ENCODE data around the gene EIF4E2.

EIF4E2 gene

DNA sequence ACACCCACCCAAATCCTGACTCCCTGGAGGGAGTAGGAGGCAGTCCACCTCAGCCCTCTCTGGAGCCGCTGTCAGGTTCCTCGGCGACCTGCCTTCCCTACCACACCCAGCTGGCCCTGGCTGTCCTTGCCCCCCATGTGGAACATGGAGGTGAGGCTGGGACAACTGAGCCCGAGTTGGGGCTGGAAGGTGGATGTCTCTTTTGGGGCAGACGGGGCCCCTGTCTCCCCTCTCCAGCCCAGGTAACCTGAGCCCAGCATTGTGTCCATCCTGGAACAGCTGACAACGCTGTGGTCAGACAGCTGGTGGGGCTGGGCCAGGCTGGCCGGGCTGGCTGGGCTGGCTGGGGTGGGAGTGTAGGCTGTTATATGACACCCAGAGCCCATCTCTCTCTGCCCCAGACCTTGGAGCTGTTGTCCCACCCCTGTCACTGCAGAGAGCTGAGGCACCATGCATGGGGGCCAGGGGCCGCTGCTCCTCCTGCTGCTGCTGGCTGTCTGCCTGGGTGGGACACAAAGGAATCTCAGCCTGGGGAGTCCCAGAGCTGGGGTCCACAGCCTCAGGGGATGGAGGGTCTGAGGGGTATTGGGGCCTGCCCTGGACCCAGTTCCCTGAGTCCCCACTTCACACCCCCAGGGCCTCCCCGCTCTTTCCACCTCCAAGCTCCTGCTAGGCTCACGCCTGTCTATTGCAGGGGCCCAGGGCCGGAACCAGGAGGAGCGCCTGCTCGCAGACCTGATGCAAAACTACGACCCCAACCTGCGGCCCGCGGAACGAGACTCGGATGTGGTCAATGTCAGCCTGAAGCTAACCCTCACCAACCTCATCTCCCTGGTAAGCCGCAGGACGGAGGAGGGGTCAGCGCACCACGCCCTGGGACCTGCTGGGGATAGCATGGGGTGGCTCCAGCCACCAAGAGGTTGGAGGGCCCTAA lies 10.9 kb upstream of the EIF4E2 start, which contains the start of gene CHRNG:
Gene CHRNG, plus strand, starts transcription at position 395 of the 934 bp plus-strand sequence. Its CDS starts 56 bp downstream, at position 451.
- DNase-seq: peak; percentile 26

DNA sequence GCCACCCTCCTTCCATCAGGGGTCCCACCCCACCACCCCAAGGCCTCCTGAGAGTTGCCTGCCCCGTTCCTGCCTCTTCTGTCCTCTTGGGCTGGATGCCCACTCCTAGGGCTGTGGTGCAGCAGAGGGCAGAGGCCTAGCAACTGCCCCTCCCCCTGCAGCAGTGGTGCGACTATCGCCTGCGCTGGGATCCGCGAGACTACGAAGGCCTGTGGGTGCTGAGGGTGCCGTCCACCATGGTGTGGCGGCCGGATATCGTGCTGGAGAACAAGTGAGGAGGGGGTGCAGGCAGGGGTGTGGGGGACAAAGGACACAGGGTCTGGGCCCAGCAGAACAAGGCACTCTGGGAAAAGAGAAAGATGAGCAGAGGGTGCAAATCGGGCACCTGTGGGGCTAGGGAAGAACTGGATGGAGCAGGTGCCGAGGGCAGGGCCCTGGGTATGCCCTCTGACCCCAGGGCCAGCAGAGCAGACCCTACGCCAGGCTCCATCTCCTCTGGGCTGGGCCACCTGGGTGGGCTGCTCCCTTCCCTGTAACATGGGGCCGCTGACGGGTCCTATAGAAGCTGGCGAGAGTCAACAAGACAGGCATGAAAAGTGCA lies 9.9 kb upstream of the EIF4E2 start:
- no peak for DNase-seq

- no peak for DNase-seq
These were observed 9.1 kb upstream of the EIF4E2 start for GRCh38 chr2:232541195-232541960.

DNA sequence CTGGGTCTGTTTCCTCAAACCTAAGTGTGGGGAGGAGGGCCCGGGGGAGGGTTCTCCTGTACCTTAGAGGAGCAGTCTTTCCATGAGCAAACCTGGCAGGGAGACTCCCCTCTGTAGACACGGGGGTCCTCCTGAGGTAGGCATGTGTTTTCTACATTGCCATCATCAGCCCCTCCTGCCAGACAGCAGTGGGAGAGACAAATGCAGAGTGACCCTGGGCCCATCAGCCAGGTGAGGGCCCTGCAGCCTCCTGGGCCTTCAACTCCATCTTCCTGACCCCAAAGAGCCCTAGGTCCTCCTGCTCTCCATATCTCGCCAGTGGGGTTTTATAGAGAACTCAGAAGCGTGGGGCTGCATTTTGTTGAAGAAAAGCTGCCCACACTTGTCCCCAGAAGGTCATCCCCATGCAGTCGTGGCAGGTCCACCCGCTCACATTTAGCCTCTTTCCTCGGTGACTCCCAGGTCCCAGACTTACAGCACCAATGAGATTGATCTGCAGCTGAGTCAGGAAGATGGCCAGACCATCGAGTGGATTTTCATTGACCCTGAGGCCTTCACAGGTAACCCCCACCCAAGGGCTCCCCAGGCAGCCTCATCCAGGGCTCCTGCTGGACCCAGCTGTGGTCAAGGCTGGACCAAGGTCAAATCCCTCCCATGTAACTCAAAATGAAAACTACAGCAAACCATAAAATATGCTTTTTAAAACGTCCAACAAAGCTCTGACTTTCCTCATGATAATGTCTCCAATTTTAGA lies 8.4 kb upstream of the EIF4E2 start:
- DNase-seq: no peak

DNA sequence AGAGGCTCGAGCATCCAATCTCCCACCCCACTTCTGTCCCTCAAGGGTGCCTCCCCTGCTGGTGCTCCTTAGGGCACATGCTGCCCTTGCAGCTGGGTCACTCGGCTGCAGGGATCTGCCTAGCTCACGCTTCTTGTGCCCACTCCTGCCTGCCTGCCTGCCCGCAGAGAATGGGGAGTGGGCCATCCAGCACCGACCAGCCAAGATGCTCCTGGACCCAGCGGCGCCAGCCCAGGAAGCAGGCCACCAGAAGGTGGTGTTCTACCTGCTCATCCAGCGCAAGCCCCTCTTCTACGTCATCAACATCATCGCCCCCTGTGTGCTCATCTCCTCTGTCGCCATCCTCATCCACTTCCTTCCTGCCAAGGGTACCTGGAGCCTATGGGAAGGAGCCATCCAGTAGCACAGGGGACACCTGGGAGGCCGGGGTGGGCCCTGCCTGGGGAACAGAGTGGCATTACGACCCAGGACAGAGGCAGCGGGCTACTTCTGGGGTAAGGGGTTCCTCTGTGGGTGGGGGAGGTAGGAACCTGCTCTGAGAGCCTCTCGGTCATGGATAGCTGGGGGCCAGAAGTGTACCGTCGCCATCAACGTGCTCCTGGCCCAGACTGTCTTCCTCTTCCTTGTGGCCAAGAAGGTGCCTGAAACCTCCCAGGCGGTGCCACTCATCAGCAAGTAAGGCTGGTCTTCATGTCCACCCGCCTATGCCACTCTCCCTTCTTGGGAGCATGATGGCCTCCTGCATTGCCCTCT lies 7.6 kb upstream of the EIF4E2 start:
- no peak for DNase-seq

DNA sequence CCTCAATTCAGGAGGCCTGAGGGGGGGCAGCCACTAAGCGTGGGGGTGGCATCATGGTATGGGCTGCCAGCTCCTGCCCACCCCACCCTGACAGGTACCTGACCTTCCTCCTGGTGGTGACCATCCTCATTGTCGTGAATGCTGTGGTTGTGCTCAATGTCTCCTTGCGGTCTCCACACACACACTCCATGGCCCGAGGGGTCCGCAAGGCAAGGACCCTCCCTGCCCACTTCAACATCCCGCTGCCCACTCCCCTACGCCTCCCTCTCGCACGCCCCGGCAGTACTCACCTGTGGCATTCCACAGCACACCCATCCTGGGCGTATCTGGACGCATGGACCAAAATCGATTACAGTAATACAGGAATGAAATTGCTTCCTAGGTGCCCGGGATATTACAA lies 7.0 kb upstream of the EIF4E2 start:
- no peak for DNase-seq

DNA sequence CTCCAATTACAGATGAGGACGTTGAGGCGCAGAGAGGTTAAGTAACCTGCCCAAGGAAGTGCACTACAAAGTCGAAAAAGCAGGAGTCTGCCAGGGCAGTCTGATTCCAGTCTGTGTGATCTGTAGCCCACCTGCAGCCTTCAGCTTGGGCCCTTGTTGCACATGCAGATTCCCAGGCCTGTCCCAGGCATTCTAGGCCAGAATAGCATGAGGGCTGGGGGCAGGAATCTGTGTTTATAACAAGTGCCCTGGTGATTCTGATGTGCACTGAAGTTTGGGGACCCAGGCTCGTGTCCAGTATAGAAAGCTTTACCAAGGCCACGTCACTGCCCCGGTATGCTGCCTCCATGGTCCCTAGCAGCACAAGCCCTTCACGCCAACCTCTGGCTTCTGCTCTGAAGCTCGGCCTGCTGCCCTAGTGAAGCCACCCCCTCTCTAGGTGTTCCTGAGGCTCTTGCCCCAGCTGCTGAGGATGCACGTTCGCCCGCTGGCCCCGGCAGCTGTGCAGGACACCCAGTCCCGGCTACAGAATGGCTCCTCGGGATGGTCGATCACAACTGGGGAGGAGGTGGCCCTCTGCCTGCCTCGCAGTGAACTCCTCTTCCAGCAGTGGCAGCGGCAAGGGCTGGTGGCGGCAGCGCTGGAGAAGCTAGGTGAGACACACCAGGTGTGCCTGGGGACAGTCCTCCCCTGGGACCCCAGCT lies 6.4 kb upstream of the EIF4E2 start:
- DNase-seq: no peak

- DNase-seq: no peak
These were observed 5.8 kb upstream of the EIF4E2 start for GRCh38 chr2:232544674-232545073.

DNA sequence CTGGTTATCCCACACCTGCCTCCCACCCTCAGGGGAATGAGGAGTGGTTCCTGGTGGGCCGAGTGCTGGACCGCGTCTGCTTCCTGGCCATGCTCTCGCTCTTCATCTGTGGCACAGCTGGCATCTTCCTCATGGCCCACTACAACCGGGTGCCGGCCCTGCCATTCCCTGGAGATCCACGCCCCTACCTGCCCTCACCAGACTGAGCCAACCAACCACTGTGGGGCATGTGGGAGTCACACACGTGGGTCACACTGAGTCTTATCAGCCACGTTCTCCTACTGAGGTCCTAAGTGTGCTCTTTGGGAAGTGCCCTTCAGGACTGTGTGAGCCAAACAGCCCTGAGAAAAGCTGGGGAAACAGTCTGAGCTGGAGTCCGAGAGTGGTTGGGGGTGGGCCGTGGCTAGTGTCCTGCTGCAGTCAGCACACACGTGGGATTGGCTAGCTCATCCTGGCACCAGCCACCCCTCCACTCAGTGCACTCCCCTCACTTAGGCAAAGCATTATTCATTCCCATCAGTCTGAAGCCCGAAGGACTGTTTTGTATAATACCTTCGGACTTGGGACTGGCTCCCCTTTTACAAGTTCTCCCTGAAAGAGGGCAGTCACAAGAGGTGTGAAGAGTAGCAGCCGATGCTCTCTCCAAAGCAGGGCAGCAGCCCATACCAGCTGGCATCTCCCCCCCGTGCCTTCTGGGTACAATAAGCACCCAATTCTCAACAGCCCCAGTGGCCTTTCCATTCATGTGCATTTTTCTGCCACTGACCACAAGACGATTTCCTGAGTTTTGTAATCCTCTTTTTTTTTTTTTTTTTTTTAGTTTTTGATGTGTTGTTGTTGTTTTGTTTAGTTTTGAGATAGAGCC lies 4.7 kb upstream of the EIF4E2 start:
- DNase-seq: no peak

- DNase-seq: no peak
These were observed 2.5 kb upstream of the EIF4E2 start for GRCh38 chr2:232547991-232548390.

- DNase-seq: no peak
These were observed 685 bp upstream of the EIF4E2 start for GRCh38 chr2:232549655-232550353.

DNA sequence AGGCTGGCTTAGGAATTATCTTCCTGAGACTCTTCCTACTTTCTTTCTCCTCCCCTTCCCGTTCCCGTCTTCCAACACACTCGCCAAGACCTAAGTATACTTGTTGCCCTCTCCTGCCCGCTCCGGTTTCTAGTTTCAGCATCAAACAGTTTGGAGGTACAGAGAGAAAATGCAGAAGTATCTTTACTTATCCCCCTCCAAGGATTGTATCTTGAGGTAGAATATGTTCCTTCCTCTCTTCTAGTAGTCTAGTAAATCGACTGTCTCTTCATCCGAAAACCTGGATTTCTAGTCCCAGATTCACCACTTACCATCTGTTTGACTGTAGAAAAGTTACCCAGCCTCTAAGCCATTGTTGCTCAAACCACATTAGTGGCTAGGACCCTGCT lies 755 bp downstream of the EIF4E2 start:
- peak; percentile 16 for DNase-seq

DNA sequence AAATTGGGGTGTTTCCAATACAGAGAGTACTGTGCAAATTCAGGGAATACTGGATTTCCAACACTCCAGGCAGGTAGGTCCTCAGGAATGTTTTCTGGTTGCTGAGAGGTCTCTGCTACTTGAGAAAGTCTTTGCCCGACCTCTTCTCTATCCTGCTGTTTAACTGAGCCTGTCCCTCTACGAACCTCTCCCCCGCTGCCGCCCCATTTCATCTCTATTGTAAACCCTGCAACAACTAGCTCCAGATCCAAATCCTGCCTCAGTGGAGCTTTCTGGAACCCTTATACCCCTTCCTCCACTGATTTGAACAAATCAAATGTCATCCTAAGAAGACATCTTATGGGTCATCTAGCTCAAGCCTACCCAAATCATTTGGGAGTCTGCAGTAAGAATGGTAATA lies 1.3 kb downstream of the EIF4E2 start:
- no peak for DNase-seq

DNA sequence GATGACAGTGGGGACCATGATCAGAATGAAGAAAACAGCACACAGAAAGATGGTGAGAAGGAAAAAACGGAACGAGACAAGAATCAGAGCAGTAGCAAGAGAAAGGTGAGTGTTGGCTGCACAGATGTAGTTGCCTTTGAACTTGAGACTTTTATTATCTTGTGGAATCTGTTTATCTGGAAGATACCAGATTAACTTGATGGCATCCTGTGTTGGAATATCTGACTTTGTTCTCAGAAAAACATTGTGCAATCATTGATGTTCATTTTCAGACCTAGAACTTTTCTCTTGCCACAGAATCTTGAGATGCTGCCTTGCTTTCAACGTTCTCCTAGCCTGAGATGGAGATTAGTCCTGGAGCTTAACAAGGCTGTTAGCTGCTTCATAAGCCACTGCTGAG lies 5.9 kb downstream of the EIF4E2 start:
- DNase-seq: no peak

DNA sequence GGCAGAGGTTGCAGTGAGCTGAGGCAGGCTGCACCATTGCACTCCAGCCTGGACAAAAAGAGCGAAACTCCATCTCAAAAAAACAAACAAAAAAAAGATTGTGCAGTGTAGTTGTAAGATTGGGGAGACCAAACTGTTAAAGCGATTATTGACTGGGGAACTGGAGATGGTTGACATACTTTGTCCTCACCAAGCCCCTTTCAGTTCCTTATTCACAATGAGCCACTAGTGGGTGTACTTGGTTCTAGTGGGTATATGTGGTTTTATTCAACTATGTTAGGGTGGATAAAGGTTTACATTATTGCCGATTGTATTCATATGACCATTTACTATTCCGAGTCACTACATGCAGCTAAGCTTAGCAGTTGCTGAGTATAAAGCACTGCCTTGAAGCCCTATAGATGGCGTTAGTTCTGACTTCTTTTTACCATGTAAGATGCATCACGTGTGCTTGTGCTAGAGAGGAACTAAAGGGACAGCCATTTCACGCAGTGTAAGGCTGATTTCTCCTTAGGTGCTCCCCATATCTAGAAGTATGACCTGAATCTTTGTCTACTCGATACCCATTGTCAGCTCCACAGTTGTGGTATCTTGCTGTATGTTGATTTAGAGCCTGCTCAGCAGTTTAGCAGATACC lies 12.1 kb downstream of the EIF4E2 start:
- no peak for DNase-seq

DNA sequence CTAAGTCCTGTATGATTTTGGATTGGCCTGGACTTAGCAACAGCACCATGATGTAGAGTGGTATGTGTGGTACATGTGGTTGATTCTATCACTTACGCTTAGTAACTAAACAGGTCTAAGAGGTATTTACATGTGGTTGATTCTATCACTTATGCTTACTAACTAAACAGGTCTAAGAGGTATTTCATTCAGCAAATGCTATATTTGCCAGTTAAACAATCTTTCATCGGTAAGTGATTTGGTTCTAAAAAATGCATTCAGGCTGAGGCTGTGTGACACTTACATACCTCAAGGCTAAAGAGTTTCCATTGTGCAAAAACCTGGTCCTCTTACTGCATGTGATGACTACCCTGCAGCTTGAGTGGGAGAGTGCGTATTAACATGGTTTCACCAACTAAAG lies 13.1 kb downstream of the EIF4E2 start:
- DNase-seq: no peak

- DNase-seq: no peak
These were observed 17.2 kb downstream of the EIF4E2 start for GRCh38 chr2:232567721-232568120.

- DNase-seq: no peak
These were observed 17.7 kb downstream of the EIF4E2 start for GRCh38 chr2:232568161-232568560.

- no peak for DNase-seq
These were observed 19.1 kb downstream of the EIF4E2 start for GRCh38 chr2:232569541-232569940.

Data from eye (tissue), 1 donor.